Kidney epithelial cell (primary cell): ENCODE results near the gene ELK3. TPM values are rescaled to one million over a fixed set of nuclear protein-coding genes. Genes with fewer than 3 reads are reported as not detected.

Experiments used
- DNase-seq: peaks from one replicate; pipeline ENCODE4 v3.0.0-alpha.2; 2010; ENCODE audit warnings: low read depth
- H3K27me3 ChIP-seq: 2 replicates; pipeline ENCODE4 v1.6.0; 2011; ENCODE audit warnings: low read length; ENCODE audit not compliant: control insufficient read depth, insufficient read depth
- H3K36me3 ChIP-seq: 2 replicates; pipeline ENCODE4 v1.5.1; 2011; ENCODE audit warnings: low read length; ENCODE audit not compliant: control insufficient read depth, insufficient read depth
- H3K4me3 ChIP-seq: 2 replicates; pipeline ENCODE4 v1.5.1; 2011; ENCODE audit warnings: low read depth, mild to moderate bottlenecking, control low read depth, low read length
- CTCF ChIP-seq: IDR thresholded peaks from 2 replicates; pipeline ENCODE4 v1.5.1; 2011; ENCODE audit warnings: mild to moderate bottlenecking, moderate library complexity, low read length, control low read depth, inconsistent platforms; ENCODE audit not compliant: insufficient read depth, poor library complexity, severe bottlenecking
- total RNA-seq: library from RNA; depleted of rRNA; stranded (reverse); fragments of >200 nt; gene quantifications from 2 replicates; pipeline ENCODE4 v1.2.3, GENCODE V29; 2015

Gene ELK3
- total RNA-seq, 1 donor from 2014 or later = 63.5 TPM

- no peak for DNase-seq
- TF ChIP-seq CTCF = no peak
- H3K4me3 ChIP-seq = no peak overlapping the region
- no peaks in the 10 kb centered on the region for H3K27me3 ChIP-seq
- H3K36me3 ChIP-seq = peaks cover 1% of the 10 kb centered on the region
These were observed 7.4 kb downstream of the ELK3 start for GRCh38 chr12:96201272-96202227.

- TF ChIP-seq CTCF = no peak
- Histone ChIP-seq H3K36me3 (peaks cover 1% of the 10 kb centered on the region), H3K4me3 (no peak overlapping the region), H3K27me3 (no peaks in the 10 kb centered on the region)
- no peak for DNase-seq
These were observed 10.2 kb downstream of the ELK3 start for GRCh38 chr12:96204381-96204780.

- no peak for TF ChIP-seq CTCF
- Histone ChIP-seq H3K27me3 (no peaks in the 10 kb centered on the region), H3K36me3 (peaks cover 1% of the 10 kb centered on the region), H3K4me3 (no peak overlapping the region)
- DNase-seq = no peak
These were observed 11.7 kb downstream of the ELK3 start for GRCh38 chr12:96205908-96206307.

GRCh38 chr12:96206936-96207662 is 12.9 kb downstream of the ELK3 start:
- DNase-seq = no peak
- Histone ChIP-seq H3K4me3 (no peak overlapping the region), H3K36me3 (peaks cover 1% of the 10 kb centered on the region), H3K27me3 (no peaks in the 10 kb centered on the region)
- TF ChIP-seq CTCF = no peak

- Histone ChIP-seq H3K36me3 (no peaks in the 10 kb centered on the region), H3K27me3 (no peaks in the 10 kb centered on the region), H3K4me3 (no peak overlapping the region)
- no peak for TF ChIP-seq CTCF
- DNase-seq = no peak
These were observed 14.2 kb downstream of the ELK3 start for GRCh38 chr12:96208346-96208745.
